Measurements from ENCODE around the gene SEBOX. TPM values are rescaled to one million over a fixed set of nuclear protein-coding genes. Genes with fewer than 3 reads are reported as not detected.

The SEBOX gene
- total and polyA plus RNA-seq, 2 of the 8 experiments (the other 6 are each of a cell fraction or from before 2014, with no cell fraction given): not detected

GRCh38 chr17:28412099-28412498, 47.1 kb upstream of the SEBOX start:
- DNase-seq (ENCODE audit: low read depth in 1 of 2, low spot score in 2 of 2): no peak
- H2BK120ac ChIP-seq (replicated peaks; ENCODE audit: low read depth, low read length): no peak overlapping the region
- no peak overlapping the region for H3K4me3 ChIP-seq (ENCODE audit: extremely low read depth in 1 of 4, insufficient read depth in 2 of 4, low read depth in 3 of 4, low read length in 4 of 4)
- no peaks in the 10 kb centered on the region for H4K20me1 ChIP-seq (replicated peaks in 1 of 2; ENCODE audit: control insufficient read depth in 1 of 2, insufficient read depth in 2 of 2, low read length in 2 of 2)
- no peak overlapping the region for H2BK5ac ChIP-seq (ENCODE audit: low read depth, low read length)
- no peak overlapping the region for H3K56ac ChIP-seq (replicated peaks; ENCODE audit: insufficient read length, low read depth, low read length)
- peak overlapping the region in 1 of 2 experiments; percentile 44; a peak in 3 of 4 replicates for H3K4me2 ChIP-seq (ENCODE audit: insufficient read depth in 1 of 2, low read depth in 2 of 2, low read length in 2 of 2)
- H3K4me1 ChIP-seq (replicated peaks in 1 of 4; ENCODE audit: control insufficient read depth in 3 of 4, insufficient read depth in 4 of 4, low read length in 3 of 4): peaks cover 10 to 22% (median 16%) of the 10 kb centered on the region in 4 experiments
- no peaks in the 10 kb centered on the region for H3K23me2 ChIP-seq (ENCODE audit: low read depth, low read length)
- no peaks in the 10 kb centered on the region for H3K79me2 ChIP-seq (ENCODE audit: control insufficient read depth in 1 of 2, insufficient read depth in 2 of 2, low read length in 2 of 2)
- no peak overlapping the region for H4K91ac ChIP-seq (replicated peaks; ENCODE audit: insufficient read length, low read length)
- no peak for FAIRE-seq
- no peaks in the 10 kb centered on the region for H3K79me1 ChIP-seq (ENCODE audit: low read depth, low read length)
- H3K27ac ChIP-seq (ENCODE audit: low read depth, low read length): no peak overlapping the region
- H4K8ac ChIP-seq (ENCODE audit: extremely low read depth, insufficient read depth, low read length): no peak overlapping the region
- H2AK5ac ChIP-seq (ENCODE audit: low read depth, low read length): no peak overlapping the region
- ChIA-PET CTCF (ENCODE audit: partially characterized antibody) (no interaction called here), POLR2A (ENCODE audit: partially characterized antibody) (no interaction called here)
- no peak overlapping the region for H2BK12ac ChIP-seq (ENCODE audit: low read depth, low read length)
- no peak for TF ChIP-seq GABPA (IDR thresholded peaks at IDR 0.05; ENCODE audit: borderline replicate concordance, insufficient read depth, low read length)
- no peak for TF ChIP-seq KDM1A (IDR thresholded peaks at IDR 0.05; ENCODE audit: borderline replicate concordance, low read length)
- TF ChIP-seq JUND (IDR thresholded peaks at IDR 0.05; ENCODE audit: low read length): no peak
- H2AFZ ChIP-seq (ENCODE audit: low read length): no peak overlapping the region
- no peaks in the 10 kb centered on the region for H3K36me3 ChIP-seq (ENCODE audit: control insufficient read depth in 2 of 4, insufficient read depth in 4 of 4, low read length in 3 of 4)
- WGBS, 2 experiments (ENCODE audit: extremely low coverage in 1 of 2, insufficient coverage in 1 of 2, insufficient read length in 1 of 2, insufficient replicate concordance in 2 of 2, low coverage in 1 of 2, low lambda C conversion rate in 2 of 2, missing lambda C conversion rate in 1 of 2): 43% methylated on average over 3 of the region's 3 CpGs; no CpG with 5 or more reads in 1 of the 2 experiments
- H3K27me3 ChIP-seq (replicated peaks in 1 of 4; ENCODE audit: control insufficient read depth in 3 of 4, extremely low read depth in 1 of 4, insufficient read depth in 3 of 4, low read length in 3 of 4): peaks cover 2 to 20% (median 14%) of the 10 kb centered on the region in 4 experiments
- H3K4ac ChIP-seq (replicated peaks; ENCODE audit: insufficient read length, low read depth, low read length): no peak overlapping the region
- no peak overlapping the region for H3K23ac ChIP-seq (ENCODE audit: insufficient read length)
- no peak overlapping the region for H2BK15ac ChIP-seq (ENCODE audit: low read length)
- H3K14ac ChIP-seq (ENCODE audit: insufficient read length): no peak overlapping the region
- H4K5ac ChIP-seq (ENCODE audit: insufficient read length, low read depth, low read length): no peak overlapping the region
- H2BK20ac ChIP-seq (ENCODE audit: low read length): no peak overlapping the region
- no peaks in the 10 kb centered on the region for H3K9me3 ChIP-seq (ENCODE audit: insufficient read depth in 2 of 2, low read depth in 1 of 2, low read length in 1 of 2)
- H3K9ac ChIP-seq (replicated peaks in 1 of 4; ENCODE audit: extremely low read depth in 1 of 4, low read depth in 3 of 4, low read length in 3 of 4): no peak overlapping the region
- no peak overlapping the region for H3K18ac ChIP-seq (ENCODE audit: extremely low read depth, low read length)
